Neuronal stem cell (in vitro differentiated cells): Measurements from ENCODE around the gene DPYSL3.

Source experiments
- DNase-seq: peaks from one replicate; pipeline ENCODE4 v3.0.0-alpha.2; 2013; ENCODE audit warnings: low spot score
- H2AFZ ChIP-seq: one replicate; pipeline ENCODE4 v1.6.1; 2013; ENCODE audit warnings: mild to moderate bottlenecking, low read length, inconsistent platforms
- H2AK5ac ChIP-seq: 2 replicates; pipeline ENCODE4 v1.6.1; 2013; ENCODE audit warnings: low read depth, mild to moderate bottlenecking, inconsistent platforms, low read length, moderate library complexity, mixed read lengths
- H2BK120ac ChIP-seq: 2 replicates; pipeline ENCODE4 v1.6.1; 2013; ENCODE audit warnings: low read depth, mild to moderate bottlenecking, inconsistent platforms, low read length, moderate library complexity, mixed read lengths
- H2BK12ac ChIP-seq: one replicate; pipeline ENCODE4 v1.6.1; 2013; ENCODE audit warnings: low read length, inconsistent platforms
- H2BK15ac ChIP-seq: 2 replicates; pipeline ENCODE4 v1.6.1; 2013; ENCODE audit warnings: mild to moderate bottlenecking, low read length, inconsistent platforms, mixed read lengths
- H2BK5ac ChIP-seq: one replicate; pipeline ENCODE4 v1.6.1; 2013; ENCODE audit warnings: inconsistent platforms, mild to moderate bottlenecking, low read length, moderate library complexity
- H3K14ac ChIP-seq: one replicate; pipeline ENCODE4 v1.6.1; 2013; ENCODE audit warnings: low read length, inconsistent platforms
- H3K18ac ChIP-seq: 2 replicates; pipeline ENCODE4 v1.6.1; 2013; ENCODE audit warnings: low read length, inconsistent platforms
- H3K23ac ChIP-seq: 2 replicates; pipeline ENCODE4 v1.6.1; 2013; ENCODE audit warnings: low read depth, mild to moderate bottlenecking, mixed read lengths, low read length, inconsistent platforms; ENCODE audit not compliant: poor library complexity
- H3K27ac ChIP-seq: replicated peaks from 3 replicates; pipeline ENCODE4 v1.5.1; 2013; ENCODE audit warnings: low read length, inconsistent platforms
- H3K27me3 ChIP-seq, 3 experiments: 2 replicates each; pipeline ENCODE4 v1.6.1; 2013; ENCODE audit warnings: low read length in 3 of 3, mild to moderate bottlenecking in 2 of 3, inconsistent platforms in 1 of 3, low read depth in 1 of 3, mixed read lengths in 1 of 3, moderate library complexity in 1 of 3; ENCODE audit not compliant: control insufficient read depth in 3 of 3, insufficient read depth in 3 of 3
- H3K36me3 ChIP-seq, 2 donors: replicated peaks in 1 of 2; 2 replicates each; pipeline ENCODE4 v1.6.1; 2013; ENCODE audit warnings: low read length in 2 of 2; ENCODE audit not compliant: control insufficient read depth in 2 of 2, insufficient read depth in 2 of 2
- H3K4ac ChIP-seq: 2 replicates; pipeline ENCODE4 v1.6.1; 2013; ENCODE audit warnings: inconsistent platforms, mild to moderate bottlenecking, low read length, moderate library complexity
- H3K4me1 ChIP-seq, 2 donors: 1 replicate in 1 of 2; 2 replicates in 1 of 2; pipeline ENCODE4 v1.6.1; 2013; ENCODE audit warnings: low read length in 2 of 2, low read depth in 1 of 2; ENCODE audit not compliant: control insufficient read depth in 2 of 2, insufficient read depth in 1 of 2
- H3K4me2 ChIP-seq: one replicate; pipeline ENCODE4 v1.6.1; 2013; ENCODE audit warnings: mild to moderate bottlenecking, low read length, inconsistent platforms; ENCODE audit not compliant: insufficient read depth, poor library complexity, severe bottlenecking
- H3K4me3 ChIP-seq, 2 donors: 2 replicates each; pipeline ENCODE4 v1.5.1; 2013; ENCODE audit warnings: low read length in 2 of 2, mild to moderate bottlenecking in 2 of 2, inconsistent platforms in 1 of 2, moderate library complexity in 1 of 2
- H3K79me1 ChIP-seq: one replicate; pipeline ENCODE4 v1.6.1; 2013; ENCODE audit warnings: low read depth, mild to moderate bottlenecking, inconsistent platforms, low read length, moderate library complexity
- H3K9ac ChIP-seq: one replicate; pipeline ENCODE4 v1.6.1; 2013; ENCODE audit warnings: mild to moderate bottlenecking, low read depth, low read length, inconsistent platforms; ENCODE audit not compliant: poor library complexity
- H3K9me3 ChIP-seq, 2 donors: replicated peaks in 1 of 2; 2 replicates each; pipeline versions ENCODE3 to v1.6.1; 2013; ENCODE audit warnings: low read length in 2 of 2, mild to moderate bottlenecking in 2 of 2, inconsistent platforms in 1 of 2, low read depth in 1 of 2, mixed read lengths in 1 of 2, moderate library complexity in 1 of 2; ENCODE audit not compliant: control insufficient read depth in 2 of 2, insufficient read depth in 1 of 2
- H4K8ac ChIP-seq: one replicate; pipeline ENCODE4 v1.6.1; 2013; ENCODE audit warnings: low read depth, mild to moderate bottlenecking, inconsistent platforms, low read length, moderate library complexity
- H4K91ac ChIP-seq: one replicate; pipeline ENCODE4 v1.6.1; 2013; ENCODE audit warnings: low read length, low read depth, mild to moderate bottlenecking, inconsistent platforms; ENCODE audit not compliant: poor library complexity
- WGBS, 2 donors: extraction: QIAGEN DNeasy Blood & Tissue Kit; methylation state at CpG; one replicate each; pipeline ENCODE4 v1.1.7; 2013; ENCODE audit warnings: missing lambda C conversion rate in 2 of 2, mixed read lengths in 1 of 2; ENCODE audit not compliant: insufficient read length in 2 of 2, insufficient replicate concordance in 1 of 2; ENCODE audit errors: extremely low coverage in 2 of 2; 5-methylcytosine and 5-hydroxymethylcytosine counted together

DPYSL3 gene

DNA sequence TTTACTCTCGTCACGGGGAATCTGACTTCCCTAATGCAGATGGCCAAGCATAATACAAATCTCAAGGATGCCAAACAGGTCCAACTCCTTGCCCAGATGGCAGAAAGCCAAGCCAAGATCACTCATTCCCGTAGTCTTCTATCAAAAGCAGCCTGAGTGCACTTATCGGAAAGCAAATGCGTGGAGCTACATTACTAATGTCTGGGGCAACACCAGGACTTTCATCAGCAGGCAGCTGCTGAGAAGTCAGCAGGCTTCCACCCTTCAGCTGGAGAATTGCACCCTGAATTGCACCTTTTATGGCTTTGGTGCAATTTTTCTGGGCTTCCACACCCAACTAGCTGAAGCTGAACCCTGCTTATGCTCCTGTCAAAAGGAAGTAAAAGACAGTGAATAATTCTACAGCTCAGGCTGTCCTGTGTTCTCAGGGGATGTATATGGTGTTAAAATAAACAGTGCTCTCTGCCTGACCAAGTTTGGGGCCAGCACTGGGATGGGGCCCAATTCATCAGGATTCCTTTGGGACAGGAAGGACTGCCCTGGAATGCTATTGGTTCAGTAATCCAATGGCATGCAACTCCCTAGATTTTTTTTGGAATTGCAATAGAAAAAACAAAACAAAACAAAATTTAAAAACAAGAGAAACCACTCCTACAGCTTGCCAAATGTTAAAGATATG is 92.6 kb downstream of the DPYSL3 start:
- Histone ChIP-seq H3K9ac (no peak overlapping the region), H4K91ac (no peak overlapping the region), H3K18ac (no peak overlapping the region), H2BK120ac (no peak overlapping the region), H2BK15ac (no peak overlapping the region), H2AK5ac (no peak overlapping the region), H3K27ac (no peak overlapping the region), H3K4ac (no peak overlapping the region), H3K27me3 (no peaks in the 10 kb centered on the region), H2AFZ (no peak overlapping the region), H3K4me1 (no peaks in the 10 kb centered on the region), H4K8ac (no peak overlapping the region), H3K79me1 (no peaks in the 10 kb centered on the region), H3K36me3 (peaks cover 43 to 91% of the 10 kb centered on the region in 2 donors), H3K9me3 (no peaks in the 10 kb centered on the region), H2BK12ac (no peak overlapping the region), H2BK5ac (no peak overlapping the region), H3K4me3 (no peak overlapping the region), H3K23ac (no peak overlapping the region), H3K14ac (no peak overlapping the region), H3K4me2 (no peak overlapping the region)
- WGBS, 2 donors, result no CpG with 5 or more reads among the region's 5 CpGs
- DNase-seq, result no peak

DNA sequence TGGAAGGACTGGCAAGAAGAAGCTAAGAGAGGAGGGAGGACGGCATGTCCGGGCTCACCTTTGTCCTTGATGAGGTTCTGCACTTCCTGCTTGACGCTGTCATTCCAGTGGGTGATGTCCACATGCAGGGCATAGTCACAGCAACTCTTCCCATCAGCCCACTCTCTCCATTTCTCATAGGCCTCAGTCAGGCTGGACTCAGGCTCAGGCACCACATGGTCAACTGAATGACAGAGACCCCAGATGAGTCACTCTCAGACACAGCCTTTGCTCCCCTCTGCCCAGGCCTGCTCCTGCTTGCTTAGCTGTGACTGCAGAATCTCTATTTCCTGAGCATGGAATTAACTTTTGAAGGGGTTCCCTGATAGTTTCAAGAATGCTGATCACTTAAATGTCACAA is 94.2 kb downstream of the DPYSL3 start:
- Histone ChIP-seq H2BK120ac (no peak overlapping the region), H3K4me1 (peaks cover 0 to 4% of the 10 kb centered on the region in 2 donors), H3K9ac (no peak overlapping the region), H2BK15ac (no peak overlapping the region), H3K18ac (no peak overlapping the region), H3K27ac (no peak overlapping the region), H2BK12ac (no peak overlapping the region), H2AK5ac (no peak overlapping the region), H3K4me2 (no peak overlapping the region), H2BK5ac (no peak overlapping the region), H3K79me1 (no peaks in the 10 kb centered on the region), H4K8ac (no peak overlapping the region), H3K4ac (no peak overlapping the region), H3K14ac (no peak overlapping the region), H3K27me3 (no peaks in the 10 kb centered on the region), H4K91ac (no peak overlapping the region), H3K36me3 (peaks cover 54 to 100% of the 10 kb centered on the region in 2 donors), H3K4me3 (no peak overlapping the region), H3K9me3 (no peaks in the 10 kb centered on the region), H3K23ac (no peak overlapping the region), H2AFZ (no peak overlapping the region)
- WGBS, 2 donors, result no CpG with 5 or more reads among the region's 3 CpGs
- DNase-seq, result no peak

DNA sequence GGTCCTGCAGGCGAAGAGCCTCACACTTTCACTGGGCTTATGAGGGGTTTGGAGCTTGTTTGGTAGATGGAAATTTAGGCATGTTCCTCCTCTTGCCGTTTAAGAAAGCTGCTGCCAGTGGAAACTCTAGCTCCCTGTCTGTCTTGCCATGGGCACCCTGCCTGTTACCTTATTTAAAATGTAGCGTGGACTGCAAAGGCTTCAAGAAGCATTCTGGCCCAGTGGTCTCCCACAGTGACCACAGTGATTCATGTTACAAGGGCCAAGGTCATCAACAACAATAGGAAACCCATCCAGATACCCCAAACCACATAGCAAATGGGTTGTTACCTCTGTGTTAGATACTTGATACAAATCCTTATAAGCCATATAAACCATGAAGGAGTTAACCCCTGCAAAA is 96.6 kb downstream of the DPYSL3 start:
- Histone ChIP-seq H2AK5ac (no peak overlapping the region), H3K9me3 (no peaks in the 10 kb centered on the region), H3K14ac (no peak overlapping the region), H3K4ac (no peak overlapping the region), H3K4me3 (no peak overlapping the region), H3K9ac (no peak overlapping the region), H2BK5ac (no peak overlapping the region), H3K23ac (no peak overlapping the region), H3K36me3 (peaks cover 58 to 100% of the 10 kb centered on the region in 2 donors), H3K4me2 (no peak overlapping the region), H3K27ac (no peak overlapping the region), H2BK15ac (no peak overlapping the region), H4K8ac (no peak overlapping the region), H2BK12ac (no peak overlapping the region), H3K27me3 (no peaks in the 10 kb centered on the region), H2AFZ (no peak overlapping the region), H3K18ac (no peak overlapping the region), H3K4me1 (peaks cover 0 to 6% of the 10 kb centered on the region in 2 donors), H3K79me1 (no peaks in the 10 kb centered on the region), H4K91ac (no peak overlapping the region), H2BK120ac (no peak overlapping the region)
- no peak for DNase-seq
- WGBS, 2 donors, result no CpG with 5 or more reads among the region's 3 CpGs

DNA sequence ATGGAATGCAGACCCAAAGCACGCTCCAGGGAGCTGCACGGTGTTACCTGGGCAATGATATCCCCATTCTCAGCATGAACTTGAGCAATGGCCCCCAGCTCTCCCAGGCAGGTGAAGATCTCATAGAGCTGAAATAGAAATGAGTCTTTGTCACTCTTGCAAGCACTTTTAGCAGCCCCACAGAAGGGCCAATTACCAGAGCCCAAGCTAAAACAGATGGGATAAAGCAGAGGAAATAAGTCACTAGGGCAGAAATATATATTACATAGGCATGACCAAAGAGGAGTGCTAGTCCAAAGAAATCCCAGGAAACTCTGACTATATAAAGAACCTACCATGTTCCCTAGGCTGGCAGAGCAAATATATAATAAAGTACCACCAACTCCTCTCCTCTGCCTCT is 97.3 kb downstream of the DPYSL3 start:
- no CpG with 5 or more reads among the region's 2 CpGs for WGBS, 2 donors
- H3K23ac ChIP-seq, result no peak overlapping the region
- H3K4me1 ChIP-seq, result peaks cover 0 to 6% of the 10 kb centered on the region in 2 donors
- no peaks in the 10 kb centered on the region for H3K27me3 ChIP-seq
- H2BK12ac ChIP-seq, result no peak overlapping the region
- no peak overlapping the region for H2BK5ac ChIP-seq
- H3K79me1 ChIP-seq, result no peaks in the 10 kb centered on the region
- H3K9me3 ChIP-seq, result no peaks in the 10 kb centered on the region
- H4K8ac ChIP-seq, result no peak overlapping the region
- H4K91ac ChIP-seq, result no peak overlapping the region
- H2AK5ac ChIP-seq, result no peak overlapping the region
- H3K4me3 ChIP-seq, result no peak overlapping the region
- no peak for DNase-seq
- H2AFZ ChIP-seq, result no peak overlapping the region
- no peak overlapping the region for H3K9ac ChIP-seq
- H3K4ac ChIP-seq, result no peak overlapping the region
- no peak overlapping the region for H2BK15ac ChIP-seq
- peaks cover 53 to 100% of the 10 kb centered on the region in 2 donors for H3K36me3 ChIP-seq
- no peak overlapping the region for H3K18ac ChIP-seq
- no peak overlapping the region for H2BK120ac ChIP-seq
- no peak overlapping the region for H3K14ac ChIP-seq
- H3K4me2 ChIP-seq, result no peak overlapping the region
- H3K27ac ChIP-seq, result no peak overlapping the region
